HEK293 (cell line): Measurements from ENCODE around the gene DRP2.

ENCODE experiments used
- CTCF ChIA-PET: fragments of 350-600 bp; formaldehyde crosslinking; extraction: SDS; loops from one replicate; lab custom pipeline; 2021; ENCODE audit warnings: antibody characterized with exemption; lab: Yijun Ruan, JAX
- POLR2A ChIA-PET: fragments of 300-600 bp; formaldehyde crosslinking; extraction: SDS; loops from one replicate; lab custom pipeline; 2020; ENCODE audit warnings: antibody characterized with exemption, inconsistent platforms; lab: Yijun Ruan, JAX
- H3K27ac ChIP-seq: fragments of 200-500 bp; sonication (Bioruptor generic); 2 replicates; pipeline ENCODE4 v1.5.1; 2014; ENCODE audit warnings: low read depth, low read length, control low read depth, inconsistent platforms; ENCODE audit errors: extremely low read depth
- H3K36me3 ChIP-seq, 2 experiments: fragments of 200-500 bp in 1 of 2; sonication (Bioruptor generic) in 1 of 2; 1 replicate in 1 of 2; 2 replicates in 1 of 2; pipeline ENCODE4 v1.5.1; 2014 to 2017; ENCODE audit warnings: inconsistent platforms in 2 of 2, low read length in 2 of 2; ENCODE audit not compliant: control insufficient read depth in 2 of 2, insufficient read depth in 1 of 2
- H3K4me1 ChIP-seq: fragments of 200-500 bp; sonication (Bioruptor generic); 2 replicates; pipeline ENCODE4 v1.5.1; 2014; ENCODE audit warnings: mild to moderate bottlenecking, low read length, inconsistent platforms; ENCODE audit not compliant: control insufficient read depth, insufficient read depth
- H3K4me3 ChIP-seq: 2 replicates; pipeline ENCODE4 v1.5.1; 2011; ENCODE audit warnings: low read depth, mild to moderate bottlenecking, control low read depth, low read length, moderate library complexity
- H3K9me3 ChIP-seq: fragments of 200-500 bp; sonication (Bioruptor generic); 2 replicates; pipeline ENCODE4 v1.5.1; 2014; ENCODE audit warnings: low read depth, low read length, inconsistent platforms; ENCODE audit not compliant: control insufficient read depth, insufficient read depth
- AEBP2 ChIP-seq: fragments of 450-650 bp; formaldehyde crosslinking; IDR thresholded peaks from 2 replicates; pipeline ENCODE4 v1.5.1; 2016; ENCODE audit warnings: missing biosample characterization, missing genetic modification characterization, borderline replicate concordance
- BCL11B ChIP-seq: fragments of 450-650 bp; formaldehyde crosslinking; IDR thresholded peaks from 2 replicates; pipeline ENCODE4 v1.5.1; 2016; ENCODE audit warnings: low read depth, missing biosample characterization, missing genetic modification characterization
- IKZF3 ChIP-seq: fragments of 450-650 bp; IDR thresholded peaks from 2 replicates; pipeline ENCODE4 v1.5.0; 2018; ENCODE audit warnings: missing biosample characterization, mild to moderate bottlenecking, missing genetic modification characterization, moderate library complexity
- MZF1 ChIP-seq: fragments of 450-650 bp; formaldehyde crosslinking; IDR thresholded peaks from 2 replicates; pipeline ENCODE4 v1.5.1; 2017; ENCODE audit warnings: missing biosample characterization, missing genetic modification characterization, borderline replicate concordance
- OSR2 ChIP-seq: fragments of 450-650 bp; formaldehyde crosslinking; IDR thresholded peaks from 2 replicates; pipeline ENCODE4 v1.5.1; 2016; ENCODE audit warnings: missing biosample characterization, missing genetic modification characterization
- SP2 ChIP-seq: fragments of 450-650 bp; formaldehyde crosslinking; IDR thresholded peaks from 2 replicates; pipeline ENCODE4 v1.5.1; 2016; ENCODE audit warnings: missing biosample characterization, missing genetic modification characterization
- ZBTB44 ChIP-seq: fragments of 450-650 bp; IDR thresholded peaks from 2 replicates; pipeline ENCODE4 v1.5.1; 2018; ENCODE audit warnings: missing biosample characterization, mild to moderate bottlenecking, missing genetic modification characterization
- ZEB2 ChIP-seq: fragments of 450-650 bp; formaldehyde crosslinking; IDR thresholded peaks from 2 replicates; pipeline ENCODE4 v1.5.1; 2016; ENCODE audit warnings: missing biosample characterization, missing genetic modification characterization
- ZIC2 ChIP-seq: fragments of 450-650 bp; formaldehyde crosslinking; IDR thresholded peaks from 2 replicates; pipeline ENCODE4 v1.5.1; 2016; ENCODE audit warnings: missing biosample characterization, missing genetic modification characterization
- ZNF138 ChIP-seq: fragments of 450-650 bp; formaldehyde crosslinking; IDR thresholded peaks from 2 replicates; pipeline ENCODE4 v1.5.1; 2016; ENCODE audit warnings: missing biosample characterization, missing genetic modification characterization, borderline replicate concordance
- ZNF266 ChIP-seq: fragments of 450-650 bp; formaldehyde crosslinking; IDR thresholded peaks from 2 replicates; pipeline ENCODE4 v1.5.1; 2016; ENCODE audit warnings: missing biosample characterization, missing genetic modification characterization, low read depth
- ZNF354C ChIP-seq: fragments of 450-650 bp; formaldehyde crosslinking; IDR thresholded peaks from 2 replicates; pipeline ENCODE4 v1.5.1; 2016; ENCODE audit warnings: missing biosample characterization, missing genetic modification characterization, low read depth, borderline replicate concordance
- ZNF362 ChIP-seq: fragments of 450-650 bp; formaldehyde crosslinking; IDR thresholded peaks from 2 replicates; pipeline ENCODE4 v1.5.1; 2016; ENCODE audit warnings: missing biosample characterization, missing genetic modification characterization
- ZNF416 ChIP-seq: fragments of 450-650 bp; formaldehyde crosslinking; IDR thresholded peaks from 2 replicates; pipeline ENCODE4 v1.5.1; 2016; ENCODE audit warnings: missing biosample characterization, missing genetic modification characterization
- ZNF423 ChIP-seq: fragments of 450-650 bp; formaldehyde crosslinking; IDR thresholded peaks from 2 replicates; pipeline ENCODE4 v1.5.1; 2016; ENCODE audit warnings: missing biosample characterization, missing genetic modification characterization
- ZNF514 ChIP-seq: fragments of 450-650 bp; formaldehyde crosslinking; IDR thresholded peaks from 2 replicates; pipeline ENCODE4 v1.5.1; 2016; ENCODE audit warnings: missing biosample characterization, missing genetic modification characterization
- ZNF529 ChIP-seq: fragments of 450-650 bp; formaldehyde crosslinking; IDR thresholded peaks from 2 replicates; pipeline ENCODE4 v1.5.1; 2017; ENCODE audit warnings: missing genetic modification characterization, missing biosample characterization; ENCODE audit not compliant: insufficient replicate concordance
- ZNF623 ChIP-seq: fragments of 450-650 bp; formaldehyde crosslinking; IDR thresholded peaks from 2 replicates; pipeline ENCODE4 v1.5.1; 2016; ENCODE audit warnings: missing biosample characterization, missing genetic modification characterization
- ZNF626 ChIP-seq: fragments of 450-650 bp; sonication (Bioruptor Pico); formaldehyde crosslinking; IDR thresholded peaks from 2 replicates; pipeline ENCODE4 v1.5.1; 2018; ENCODE audit warnings: missing biosample characterization, missing genetic modification characterization, inconsistent platforms
- ZNF664 ChIP-seq: fragments of 450-650 bp; formaldehyde crosslinking; IDR thresholded peaks from 2 replicates; pipeline ENCODE4 v1.5.1; 2016; ENCODE audit warnings: missing biosample characterization, missing genetic modification characterization
- ZNF768 ChIP-seq: fragments of 450-650 bp; formaldehyde crosslinking; IDR thresholded peaks from 2 replicates; pipeline ENCODE4 v1.5.1; 2018; ENCODE audit warnings: missing biosample characterization, mild to moderate bottlenecking, missing genetic modification characterization

The DRP2 gene

GRCh38 chrX:101257448-101258258 lies 38.1 kb downstream of the DRP2 start:
- no peak overlapping the region for H3K4me3 ChIP-seq
- H3K36me3 ChIP-seq = no peaks in the 10 kb centered on the region
- POLR2A ChIA-PET = interaction anchor here (0.7 kb wide), 1 partner anchor 136 kb away, joined by 4 read pairs; no protein-coding TSS in a partner anchor
- H3K9me3 ChIP-seq = no peaks in the 10 kb centered on the region
- no peak overlapping the region for H3K27ac ChIP-seq
- TF ChIP-seq ZNF768 (tag by site-specific recombination) = no peak
- TF ChIP-seq ZNF416 (tag by site-specific recombination) = no peak
- TF ChIP-seq ZNF626 (tag by site-specific recombination) = no peak
- TF ChIP-seq ZIC2 (tag by site-specific recombination) = no peak
- no peak for TF ChIP-seq OSR2 (tag by site-specific recombination)
- no peak for TF ChIP-seq IKZF3 (tag by site-specific recombination)
- CTCF ChIA-PET = no interaction called here
- H3K4me1 ChIP-seq = no peaks in the 10 kb centered on the region

- ChIA-PET POLR2A (no interaction called here), CTCF (interaction anchor here (1.0 kb wide), 1 partner anchor 22 kb away, joined by 3 read pairs; no protein-coding TSS in a partner anchor)
- H3K36me3 ChIP-seq = no peaks in the 10 kb centered on the region
- no peaks in the 10 kb centered on the region for H3K9me3 ChIP-seq
- TF ChIP-seq IKZF3 (tag by site-specific recombination) (no peak), ZNF664 (tag by site-specific recombination) (no peak), ZNF266 (tag by site-specific recombination) (no peak), ZNF354C (tag by site-specific recombination) (no peak), ZEB2 (tag by site-specific recombination) (no peak), ZBTB44 (tag by site-specific recombination) (no peak), ZNF138 (no peak), MZF1 (tag by site-specific recombination) (no peak), SP2 (no peak), ZNF423 (tag by site-specific recombination) (no peak), ZNF514 (tag by site-specific recombination) (no peak), ZNF362 (tag by site-specific recombination) (no peak), ZNF623 (tag by site-specific recombination) (no peak), ZNF529 (tag by site-specific recombination) (no peak), AEBP2 (tag by site-specific recombination) (no peak), BCL11B (tag by site-specific recombination) (no peak)
- H3K4me1 ChIP-seq = no peaks in the 10 kb centered on the region
- no peak overlapping the region for H3K27ac ChIP-seq
- no peak overlapping the region for H3K4me3 ChIP-seq
Measured at GRCh38 chrX:101258259-101258581, 38.6 kb downstream of the DRP2 start.
